HUDEP-2 (cell line): ENCODE data around the gene KIF6.

Experiments used
- DNase-seq, 76 experiments: peaks; one replicate each; lab custom pipeline; 2025; ENCODE audit not compliant: unreplicated experiment in 76 of 76; lab: John Stamatoyannopoulos, UW

KIF6 gene

GRCh38 chr6:39466631-39467030, 258.6 kb downstream of the KIF6 start:
- DNase-seq = no peak

GRCh38 chr6:39465539-39465938, 259.7 kb downstream of the KIF6 start:
- no peak for DNase-seq

GRCh38 chr6:39464067-39464466, 261.1 kb downstream of the KIF6 start:
- no peak for DNase-seq

- no peak for DNase-seq
These were observed 271.2 kb downstream of the KIF6 start for GRCh38 chr6:39453956-39454524.

- DNase-seq = no peak
These were observed 272.0 kb downstream of the KIF6 start for GRCh38 chr6:39453241-39453640.

- DNase-seq = no peak
These were observed 272.7 kb downstream of the KIF6 start for GRCh38 chr6:39452306-39453145.

- peak in 14 of 76 experiments; percentile 4 to 51 (median 22) for DNase-seq
These were observed 273.4 kb downstream of the KIF6 start for GRCh38 chr6:39451831-39452230.

- no peak for DNase-seq
These were observed 276.2 kb downstream of the KIF6 start for GRCh38 chr6:39449022-39449421.

- no peak for DNase-seq
These were observed 278.3 kb downstream of the KIF6 start for GRCh38 chr6:39446909-39447308.

GRCh38 chr6:39445667-39446066, 279.5 kb downstream of the KIF6 start:
- no peak for DNase-seq

- no peak for DNase-seq
These were observed 280.7 kb downstream of the KIF6 start for GRCh38 chr6:39444479-39445019.

GRCh38 chr6:39441986-39442385, 283.2 kb downstream of the KIF6 start:
- DNase-seq = no peak

- no peak for DNase-seq
These were observed 283.9 kb downstream of the KIF6 start for GRCh38 chr6:39441301-39441700.

- no peak for DNase-seq
These were observed 285.2 kb downstream of the KIF6 start for GRCh38 chr6:39440039-39440426.

GRCh38 chr6:39439342-39440038, 285.7 kb downstream of the KIF6 start:
- DNase-seq = no peak

- DNase-seq = no peak
These were observed 291.6 kb downstream of the KIF6 start for GRCh38 chr6:39433630-39434029.

GRCh38 chr6:39432330-39433025, 292.7 kb downstream of the KIF6 start:
- no peak for DNase-seq

GRCh38 chr6:39430871-39431523, 294.2 kb downstream of the KIF6 start:
- peak in 1 of 76 experiments; percentile 5 for DNase-seq

GRCh38 chr6:39430446-39430845, 294.8 kb downstream of the KIF6 start:
- no peak for DNase-seq

GRCh38 chr6:39428816-39429215, 296.4 kb downstream of the KIF6 start:
- no peak for DNase-seq
